Body of pancreas (tissue), 4 donors: ENCODE measurements around the gene VAPB.

Experiments used
- POLR2A ChIP-seq, 3 donors: fragments of 450-650 bp; IDR thresholded peaks; one replicate each; pipeline ENCODE4 v1.6.1; 2016; ENCODE audit warnings: antibody characterized with exemption in 3 of 3, mild to moderate bottlenecking in 2 of 3
- TF ChIP-seq, protein P1 (sequence below), 7 experiments: fragments of 450-650 bp in 4 of 7; fragments of 200-600 bp in 3 of 7; sonication (generic) in 3 of 7; IDR thresholded peaks; one replicate each; pipeline ENCODE4 v1.5.1; 2016 to 2019; ENCODE audit warnings: antibody characterized with exemption in 7 of 7

DNA sequence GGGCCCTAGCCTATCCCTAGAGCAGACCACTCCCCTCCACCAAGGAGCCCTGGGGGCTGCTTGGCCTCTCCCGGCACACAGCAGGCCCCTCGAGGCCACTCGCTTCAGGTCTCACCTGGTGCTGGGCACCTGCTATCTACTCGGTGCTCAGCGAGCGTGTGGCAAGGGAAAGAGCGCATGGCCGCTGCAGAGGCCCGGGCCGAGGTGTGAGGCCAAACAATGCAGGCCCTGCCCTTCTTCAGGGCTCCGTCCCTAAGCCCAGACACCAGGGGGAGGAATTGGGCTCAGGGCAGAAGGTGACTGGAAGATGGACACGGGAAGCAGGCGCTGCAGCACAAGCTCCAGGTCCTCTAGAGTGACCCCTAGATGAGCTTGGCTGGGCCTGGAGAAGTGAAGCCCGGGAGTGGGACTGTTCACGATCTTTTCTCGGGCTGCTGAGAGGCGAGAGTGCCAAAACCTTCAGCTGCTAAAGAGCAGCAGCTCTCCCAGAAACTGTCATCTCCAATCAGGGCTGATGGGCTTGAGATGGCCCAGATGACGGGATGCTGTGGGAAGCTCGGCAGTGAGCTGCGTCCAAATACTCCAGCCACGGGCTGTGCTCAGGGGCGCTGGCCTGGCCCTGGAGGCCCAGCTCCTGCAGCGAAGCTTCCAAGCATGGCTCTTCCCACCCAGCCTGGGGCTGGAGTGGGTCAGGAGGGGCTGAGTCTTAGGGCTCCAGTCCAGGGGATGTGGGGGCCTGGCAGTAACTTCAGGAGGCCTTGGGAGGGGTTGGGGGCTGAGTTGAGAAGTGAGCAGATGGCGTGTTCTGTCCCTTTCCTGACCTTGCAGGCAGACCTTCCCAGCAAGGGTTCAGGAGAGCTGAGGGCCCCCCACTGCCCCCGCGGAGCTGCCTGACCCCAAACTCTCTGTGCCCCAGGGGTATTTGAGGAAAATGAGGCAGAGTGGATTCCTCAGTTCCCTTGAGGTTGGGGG, 82.5 kb downstream of the VAPB start:
- TF ChIP-seq, protein P1, sequence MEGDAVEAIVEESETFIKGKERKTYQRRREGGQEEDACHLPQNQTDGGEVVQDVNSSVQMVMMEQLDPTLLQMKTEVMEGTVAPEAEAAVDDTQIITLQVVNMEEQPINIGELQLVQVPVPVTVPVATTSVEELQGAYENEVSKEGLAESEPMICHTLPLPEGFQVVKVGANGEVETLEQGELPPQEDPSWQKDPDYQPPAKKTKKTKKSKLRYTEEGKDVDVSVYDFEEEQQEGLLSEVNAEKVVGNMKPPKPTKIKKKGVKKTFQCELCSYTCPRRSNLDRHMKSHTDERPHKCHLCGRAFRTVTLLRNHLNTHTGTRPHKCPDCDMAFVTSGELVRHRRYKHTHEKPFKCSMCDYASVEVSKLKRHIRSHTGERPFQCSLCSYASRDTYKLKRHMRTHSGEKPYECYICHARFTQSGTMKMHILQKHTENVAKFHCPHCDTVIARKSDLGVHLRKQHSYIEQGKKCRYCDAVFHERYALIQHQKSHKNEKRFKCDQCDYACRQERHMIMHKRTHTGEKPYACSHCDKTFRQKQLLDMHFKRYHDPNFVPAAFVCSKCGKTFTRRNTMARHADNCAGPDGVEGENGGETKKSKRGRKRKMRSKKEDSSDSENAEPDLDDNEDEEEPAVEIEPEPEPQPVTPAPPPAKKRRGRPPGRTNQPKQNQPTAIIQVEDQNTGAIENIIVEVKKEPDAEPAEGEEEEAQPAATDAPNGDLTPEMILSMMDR (IDR thresholded peaks at IDR 0.05) = no peak
- TF ChIP-seq POLR2A (IDR thresholded peaks at IDR 0.05) = no peak
